H1 (cell line): Measurements from ENCODE around the gene HBEGF. TPM values are rescaled to one million over a fixed set of nuclear protein-coding genes. Genes with fewer than 3 reads are reported as not detected.

Experiments used
- BCL11A ChIP-seq, 2 experiments: IDR thresholded peaks; one replicate each; pipeline ENCODE4 v1.6.1; 2011; ENCODE audit warnings: low read depth in 2 of 2, low read length in 2 of 2, mild to moderate bottlenecking in 2 of 2
- FOSL1 ChIP-seq: IDR thresholded peaks from 2 replicates; pipeline ENCODE4 v1.6.1; 2011; ENCODE audit warnings: mild to moderate bottlenecking, low read depth, low read length, moderate library complexity; ENCODE audit not compliant: insufficient read depth
- GTF2F1 ChIP-seq: IDR thresholded peaks from 2 replicates; pipeline ENCODE4 v1.6.1; 2012; ENCODE audit warnings: low read depth, low read length, improper control_type of control experiment, borderline replicate concordance
- HDAC6 ChIP-seq: IDR thresholded peaks from one replicate; pipeline ENCODE4 v1.7.1; 2012; ENCODE audit warnings: low read depth, mild to moderate bottlenecking, inconsistent platforms, low read length, moderate library complexity
- RFX5 ChIP-seq: IDR thresholded peaks from 2 replicates; pipeline ENCODE4 v1.6.1; 2011; ENCODE audit warnings: low read depth, low read length, improper control_type of control experiment, borderline replicate concordance
- SIX5 ChIP-seq: IDR thresholded peaks from 2 replicates; pipeline ENCODE4 v1.6.1; 2011; ENCODE audit warnings: mild to moderate bottlenecking, low read depth, low read length
- TCF12 ChIP-seq: IDR thresholded peaks from 2 replicates; pipeline ENCODE4 v1.6.1; 2011; ENCODE audit warnings: low read depth, mild to moderate bottlenecking, low read length
- polyA plus RNA-seq, 7 experiments: library from polyadenylated mRNA; depleted of rRNA in 3 of 7; stranded (reverse) in 5 of 7; unstranded in 2 of 7; fragments of >200 nt in 5 of 7; fragments of 200-250 nt in 2 of 7; gene quantifications; 1 replicate in 5 of 7; 2 replicates in 1 of 7; 4 replicates in 1 of 7; pipeline versions ENCODE4 v1.2.1 to v1.2.3, GENCODE V29; 2011 to 2013; ENCODE audit warnings: missing spikeins in 2 of 7, mixed read lengths in 2 of 7
- total RNA-seq: library from RNA; stranded (reverse); fragmentation: NEBNext Ultra II Directional; extraction: Animal tissue kit (Norgen Biotek cat#: 25700); gene quantifications from 2 replicates; pipeline ENCODE4 v1.2.1, GENCODE V29; 2021

Gene HBEGF
- total and polyA plus RNA-seq, 2 of the 8 experiments (the other 6 are each of a cell fraction or from before 2014, with no cell fraction given): 2.4 to 2.5 TPM

DNA sequence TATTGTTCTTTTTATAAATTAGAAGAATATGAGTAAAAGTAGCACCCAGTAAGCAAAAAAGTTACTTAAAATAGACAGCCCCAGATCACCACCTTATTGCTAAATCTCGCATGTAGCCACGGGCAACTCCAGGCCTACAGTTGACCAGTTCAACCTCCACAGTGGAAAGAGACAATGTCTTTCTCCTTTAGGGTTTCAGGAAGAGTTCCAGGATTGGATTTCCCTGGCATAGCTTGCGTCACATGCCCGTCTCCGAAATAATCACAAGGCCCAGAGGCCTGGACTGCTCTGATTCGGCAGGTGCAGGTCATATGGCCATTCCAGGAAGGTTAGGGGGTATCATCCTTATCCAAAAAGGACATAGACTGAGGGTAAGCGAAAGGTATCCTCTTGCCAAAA is 33.6 kb downstream of the HBEGF start (continued):
- no peak for TF ChIP-seq RFX5
- no peak for TF ChIP-seq FOSL1
- TF ChIP-seq BCL11A (IDR thresholded peaks at IDR 0.05; ENCODE audit: low read depth in 2 of 2, low read length in 2 of 2): no peak
- no peak for TF ChIP-seq SIX5
- TF ChIP-seq HDAC6: no peak
- TF ChIP-seq TCF12: no peak
- no peak for TF ChIP-seq GTF2F1
